Fibroblast of lung (primary cell): ENCODE data around the gene SPON2. TPM values are rescaled to one million over a fixed set of nuclear protein-coding genes. Genes with fewer than 3 reads are reported as not detected.

Experiments
- DNase-seq, 2 donors: peaks; one replicate each; pipeline versions ENCODE4 v3.0.0 to v3.0.0-alpha.2; 2010; ENCODE audit warnings: low read depth in 2 of 2
- H2AFZ ChIP-seq: 2 replicates; pipeline ENCODE4 v1.5.1; 2012; ENCODE audit warnings: low read length, control low read depth, inconsistent platforms
- H3K27ac ChIP-seq: 2 replicates; pipeline ENCODE4 v1.5.1; 2011; ENCODE audit warnings: low read length, control low read depth; ENCODE audit not compliant: insufficient read depth
- H3K27me3 ChIP-seq: 2 replicates; pipeline ENCODE4 v1.5.1; 2011; ENCODE audit warnings: mild to moderate bottlenecking, low read length; ENCODE audit not compliant: control insufficient read depth, insufficient read depth
- H3K36me3 ChIP-seq: 2 replicates; pipeline ENCODE4 v1.5.1; 2011; ENCODE audit warnings: low read length; ENCODE audit not compliant: control insufficient read depth, insufficient read depth
- H3K4me1 ChIP-seq: 2 replicates; pipeline ENCODE4 v1.5.1; 2011; ENCODE audit warnings: low read length; ENCODE audit not compliant: control insufficient read depth, insufficient read depth; ENCODE audit errors: extremely low read depth
- H3K4me2 ChIP-seq: 2 replicates; pipeline ENCODE4 v1.5.1; 2011; ENCODE audit warnings: low read length, control low read depth; ENCODE audit not compliant: insufficient read depth; ENCODE audit errors: extremely low read depth
- H3K4me3 ChIP-seq, 4 experiments: fragments of 200-600 bp in 1 of 4; sonication (generic) in 1 of 4; replicated peaks in 1 of 4; 2 replicates each; pipeline ENCODE4 v1.5.1; 2011 to 2016; ENCODE audit warnings: low read length in 4 of 4, low read depth in 3 of 4, mild to moderate bottlenecking in 3 of 4, control low read depth in 2 of 4, inconsistent platforms in 1 of 4, mixed read lengths in 1 of 4; ENCODE audit not compliant: insufficient read depth in 1 of 4; ENCODE audit errors: control extremely low read depth in 1 of 4
- H3K79me2 ChIP-seq: 2 replicates; pipeline ENCODE4 v1.5.1; 2012; ENCODE audit warnings: mild to moderate bottlenecking, low read length, inconsistent platforms; ENCODE audit not compliant: control insufficient read depth, insufficient read depth
- H3K9ac ChIP-seq: 2 replicates; pipeline ENCODE4 v1.5.1; 2011; ENCODE audit warnings: mild to moderate bottlenecking, low read length, control low read depth; ENCODE audit not compliant: insufficient read depth
- H3K9me3 ChIP-seq: 2 replicates; pipeline ENCODE4 v1.5.1; 2012; ENCODE audit warnings: low read depth, low read length; ENCODE audit not compliant: control insufficient read depth, insufficient read depth
- H4K20me1 ChIP-seq: 2 replicates; pipeline ENCODE4 v1.5.1; 2011; ENCODE audit warnings: low read length; ENCODE audit not compliant: control insufficient read depth, insufficient read depth; ENCODE audit errors: extremely low read depth
- CTCF ChIP-seq, 2 donors: IDR thresholded peaks in 1 of 2; conservative IDR thresholded peaks in 1 of 2; 1 replicate in 1 of 2; 2 replicates in 1 of 2; pipeline ENCODE4 v1.5.1; 2011 to 2012; ENCODE audit warnings: low read length in 2 of 2, control low read depth in 1 of 2, inconsistent platforms in 1 of 2, low read depth in 1 of 2, mild to moderate bottlenecking in 1 of 2
- EZH2 ChIP-seq: IDR thresholded peaks from 2 replicates; pipeline ENCODE4 v1.5.1; 2012; ENCODE audit warnings: low read length, control low read depth, mild to moderate bottlenecking; ENCODE audit errors: missing control alignments
- polyA plus RNA-seq, 2 donors: library from polyadenylated mRNA; depleted of rRNA in 1 of 2; stranded (reverse) in 1 of 2; unstranded in 1 of 2; fragments of >200 nt; gene quantifications; 2 replicates each; pipeline ENCODE4 v1.2.1, GENCODE V29; 2011 to 2012; ENCODE audit warnings: missing spikeins in 1 of 2
- total RNA-seq: library from RNA; depleted of rRNA; stranded (reverse); fragments of >200 nt; gene quantifications from 2 replicates; pipeline ENCODE4 v1.2.1, GENCODE V29; 2014

SPON2 gene
- total and polyA plus RNA-seq, 2 donors (not counting 1 experiment from before 2014, with no cell fraction given): 179 to 367 TPM

GRCh38 chr4:1170156-1170975 is 2.0 kb downstream of the SPON2 start:
- peak overlapping the region; percentile 70 for H3K4me2 ChIP-seq
- TF ChIP-seq CTCF (conservative IDR thresholded peaks at IDR 0.05 in 1 of 2, IDR thresholded peaks at IDR 0.05 in 1 of 2; ENCODE audit: low read depth in 1 of 2, low read length in 2 of 2) (no peak), EZH2 (no peak)
- H4K20me1 ChIP-seq: no peaks in the 10 kb centered on the region
- H3K4me3 ChIP-seq: peak overlapping the region; percentile 56 to 82 (median 69)
- no peaks in the 10 kb centered on the region for H3K27me3 ChIP-seq
- peaks cover 19% of the 10 kb centered on the region for H3K4me1 ChIP-seq
- no peaks in the 10 kb centered on the region for H3K9me3 ChIP-seq
- peaks cover 26% of the 10 kb centered on the region for H3K79me2 ChIP-seq
- no peak overlapping the region for H3K27ac ChIP-seq
- peaks cover 33% of the 10 kb centered on the region for H3K36me3 ChIP-seq
- DNase-seq: no peak
- no peak overlapping the region for H3K9ac ChIP-seq
- no peak overlapping the region for H2AFZ ChIP-seq

- no peaks in the 10 kb centered on the region for H4K20me1 ChIP-seq
- no peak overlapping the region for H3K27ac ChIP-seq
- TF ChIP-seq CTCF (conservative IDR thresholded peaks at IDR 0.05 in 1 of 2, IDR thresholded peaks at IDR 0.05 in 1 of 2; ENCODE audit: low read depth in 1 of 2, low read length in 2 of 2): no peak
- no peak for TF ChIP-seq EZH2
- no peaks in the 10 kb centered on the region for H3K27me3 ChIP-seq
- H3K79me2 ChIP-seq: peaks cover 26% of the 10 kb centered on the region
- no peak overlapping the region for H2AFZ ChIP-seq
- H3K4me2 ChIP-seq: peak overlapping the region; percentile 52
- no peaks in the 10 kb centered on the region for H3K9me3 ChIP-seq
- peaks cover 33% of the 10 kb centered on the region for H3K36me3 ChIP-seq
- peak overlapping the region in 2 of 4 experiments; percentile 56 to 82 for H3K4me3 ChIP-seq
- no peak for DNase-seq
- peaks cover 19% of the 10 kb centered on the region for H3K4me1 ChIP-seq
- H3K9ac ChIP-seq: no peak overlapping the region
These were observed 2.7 kb downstream of the SPON2 start for GRCh38 chr4:1169691-1170096.

DNA sequence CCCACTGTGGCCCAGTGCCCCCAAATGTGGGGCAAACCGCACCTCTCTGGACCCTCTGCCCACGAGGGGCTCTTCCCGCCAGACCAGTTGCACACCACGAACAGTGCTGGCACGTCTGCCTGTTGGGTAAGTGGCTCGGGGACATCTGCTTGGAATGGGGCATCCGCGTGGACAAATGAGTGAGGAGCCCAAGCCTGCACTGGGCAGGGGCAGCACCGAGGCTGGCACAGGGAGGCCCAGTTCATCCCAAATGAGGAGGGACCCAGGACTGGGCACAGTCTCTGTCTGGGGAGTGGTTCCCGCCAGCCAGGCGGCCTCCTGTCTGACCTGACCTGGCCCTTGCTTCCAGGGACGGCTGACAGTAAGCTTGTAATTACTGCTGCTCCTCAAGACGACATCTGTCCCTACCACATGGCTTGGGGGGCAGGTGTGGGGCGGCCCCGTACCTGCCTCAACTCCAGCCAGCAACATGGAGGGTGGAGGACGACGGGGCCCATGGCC is 3.2 kb downstream of the SPON2 start:
- TF ChIP-seq EZH2 (no peak), CTCF (conservative IDR thresholded peaks at IDR 0.05 in 1 of 2, IDR thresholded peaks at IDR 0.05 in 1 of 2; ENCODE audit: low read depth in 1 of 2, low read length in 2 of 2) (no peak)

More for the DNA sequence above, 3.2 kb downstream of the SPON2 start:
- H3K27me3 ChIP-seq: no peaks in the 10 kb centered on the region
- peak overlapping the region in 2 of 4 experiments; percentile 56 to 82 for H3K4me3 ChIP-seq
- peaks cover 19% of the 10 kb centered on the region for H3K4me1 ChIP-seq
- no peak overlapping the region for H3K4me2 ChIP-seq
- H3K9me3 ChIP-seq: no peaks in the 10 kb centered on the region
- H3K9ac ChIP-seq: no peak overlapping the region
- DNase-seq: no peak
- H4K20me1 ChIP-seq: no peaks in the 10 kb centered on the region
- H3K79me2 ChIP-seq: peaks cover 26% of the 10 kb centered on the region
- H3K27ac ChIP-seq: no peak overlapping the region
- H2AFZ ChIP-seq: no peak overlapping the region
- H3K36me3 ChIP-seq: peaks cover 33% of the 10 kb centered on the region
